OCI-LY7 (cell line): ENCODE data around the gene SLC5A11. TPM values are rescaled to one million over a fixed set of nuclear protein-coding genes. Genes with fewer than 3 reads are reported as not detected.

Experiments used
- BruUV-seq: library from RNA; stranded (reverse); fragments of 400-500 nt; replicated peaks from 2 replicates; lab custom pipeline; 2021; lab: Mats Ljungman, UMichigan
- CTCF ChIA-PET: fragments of 300-600 bp; sonication (Branson Sonifier 250); formaldehyde crosslinking; loops from one replicate; lab custom pipeline; 2022; ENCODE audit warnings: antibody characterized with exemption; ENCODE audit not compliant: unreplicated experiment; lab: Charles Lee
- POLR2A ChIA-PET: fragments of 300-600 bp; sonication (Branson Sonifier 250); formaldehyde crosslinking; loops from one replicate; lab custom pipeline; 2022; ENCODE audit warnings: antibody characterized with exemption; lab: Charles Lee
- DNase-seq: peaks from one replicate; pipeline ENCODE4 v3.0.0-alpha.2; 2015; ENCODE audit warnings: low spot score
- H2AFZ ChIP-seq: fragments of 200-600 bp; sonication (generic), shearing (Covaris generic); 2 replicates; pipeline ENCODE4 v1.6.1; 2014; ENCODE audit warnings: mild to moderate bottlenecking, antibody characterized with exemption, low read length, moderate library complexity
- H3K27ac ChIP-seq: fragments of 200-600 bp; sonication (generic); 2 replicates; pipeline ENCODE4 v1.5.1; 2014; ENCODE audit warnings: mixed run types, low read depth, mild to moderate bottlenecking, moderate library complexity, low read length, inconsistent platforms; ENCODE audit not compliant: poor library complexity, severe bottlenecking
- H3K36me3 ChIP-seq: fragments of 200-600 bp; sonication (generic); 2 replicates; pipeline ENCODE4 v1.6.1; 2014; ENCODE audit warnings: mild to moderate bottlenecking, antibody characterized with exemption, low read length, moderate library complexity, mixed read lengths; ENCODE audit not compliant: insufficient read depth
- H3K4me1 ChIP-seq: fragments of 200-600 bp; sonication (generic); 2 replicates; pipeline ENCODE4 v1.5.1; 2014; ENCODE audit warnings: mild to moderate bottlenecking, low read length; ENCODE audit not compliant: insufficient read depth, poor library complexity, severe bottlenecking
- H3K4me2 ChIP-seq: fragments of 200-600 bp; sonication (generic); 2 replicates; pipeline ENCODE4 v1.6.1; 2014; ENCODE audit warnings: mild to moderate bottlenecking, low read length
- H3K4me3 ChIP-seq: fragments of 200-600 bp; sonication (generic); 2 replicates; pipeline ENCODE4 v1.5.1; 2014; ENCODE audit warnings: mild to moderate bottlenecking, low read depth, low read length; ENCODE audit not compliant: poor library complexity, severe bottlenecking
- H3K79me2 ChIP-seq: fragments of 200-600 bp; sonication (generic); 2 replicates; pipeline ENCODE4 v1.6.1; 2016; ENCODE audit warnings: low read depth, mild to moderate bottlenecking, low read length, moderate library complexity, mixed read lengths; ENCODE audit not compliant: insufficient read depth
- H3K9me2 ChIP-seq: fragments of 200-600 bp; sonication (generic); 2 replicates; pipeline ENCODE4 v1.6.1; 2016; ENCODE audit warnings: mild to moderate bottlenecking, low read length, mixed read lengths; ENCODE audit not compliant: insufficient read depth
- H3K9me3 ChIP-seq: fragments of 200-600 bp; sonication (generic); 2 replicates; pipeline ENCODE4 v1.6.1; 2014; ENCODE audit warnings: mild to moderate bottlenecking, mixed run types, low read length, mixed read lengths
- H4K20me1 ChIP-seq: fragments of 200-600 bp; sonication (generic); 2 replicates; pipeline ENCODE4 v1.6.1; 2014; ENCODE audit warnings: mild to moderate bottlenecking, antibody characterized with exemption, low read length, moderate library complexity, mixed read lengths; ENCODE audit not compliant: insufficient read depth
- CTCF ChIP-seq: fragments of 200-600 bp; sonication (generic); conservative IDR thresholded peaks from 2 replicates; pipeline ENCODE4 v1.5.1; 2014; ENCODE audit warnings: mild to moderate bottlenecking, antibody characterized with exemption, low read length, moderate library complexity, mixed read lengths
- EZH2phosphoT487 ChIP-seq: fragments of 200-600 bp; sonication (generic); IDR thresholded peaks from 2 replicates; pipeline ENCODE4 v1.6.1; 2018; ENCODE audit warnings: low read depth, borderline replicate concordance, mild to moderate bottlenecking, mixed run types, antibody characterized with exemption, low read length, moderate library complexity, mixed read lengths
- intact Hi-C: fragments of 100-400 bp; cut with micrococcal nuclease; formaldehyde crosslinking; loops from one replicate; pipeline ENCODE4 v1.10.0; 2022; ENCODE audit not compliant: unreplicated experiment
- total RNA-seq, 2 experiments: library from RNA; depleted of rRNA in 1 of 2; stranded (reverse); fragments of >200 nt in 1 of 2; shearing (Covaris generic) in 1 of 2; gene quantifications; 2 replicates each; pipeline ENCODE4 v1.2.3, GENCODE V29; 2014 to 2022

Gene SLC5A11
- total RNA-seq, 2 experiments from 2014 or later, result 1.0 TPM

DNA sequence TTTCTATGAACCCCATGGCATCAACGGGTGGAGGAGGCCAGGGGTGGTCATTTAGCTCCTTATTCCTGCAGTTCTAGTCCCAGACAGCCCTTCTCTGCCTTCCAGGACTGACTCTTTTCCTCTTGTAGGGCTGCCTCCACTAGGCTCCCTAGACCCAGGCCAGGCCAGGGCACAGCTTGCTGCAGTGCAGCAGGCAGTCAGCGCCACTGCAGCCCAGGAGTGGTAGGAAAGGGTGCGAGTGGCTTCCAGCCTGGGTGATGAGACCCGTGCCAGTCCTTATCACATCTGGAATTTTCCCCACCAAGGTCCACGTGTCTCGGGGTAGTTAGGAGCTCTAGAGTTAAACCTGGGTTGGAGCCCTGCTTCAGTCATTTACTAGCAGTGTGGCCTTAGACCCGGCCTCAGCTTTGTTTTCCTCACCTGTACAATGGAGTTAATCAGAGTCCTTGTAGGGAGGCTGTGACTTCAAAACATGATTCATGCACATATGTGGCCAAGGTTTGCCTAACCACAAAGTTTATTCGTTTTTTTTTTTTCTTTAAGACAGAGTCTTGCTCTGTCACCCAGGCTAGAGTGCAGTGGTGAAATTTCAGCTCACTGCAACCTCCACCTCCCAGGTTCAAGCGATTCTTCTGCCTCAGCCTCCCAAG lies 4.7 kb downstream of the SLC5A11 start:
- H3K36me3 ChIP-seq, result no peaks in the 10 kb centered on the region
- TF ChIP-seq CTCF (no peak), EZH2phosphoT487 (no peak)
- no peaks in the 10 kb centered on the region for H3K4me1 ChIP-seq
- no peaks in the 10 kb centered on the region for H3K9me2 ChIP-seq
- no peaks in the 10 kb centered on the region for H3K79me2 ChIP-seq
- BruUV-seq, result no TSS peak
- no peaks in the 10 kb centered on the region for H3K9me3 ChIP-seq
- no peak overlapping the region for H3K4me3 ChIP-seq
- H3K4me2 ChIP-seq, result no peak overlapping the region
- H2AFZ ChIP-seq, result no peak overlapping the region
- H3K27ac ChIP-seq, result no peak overlapping the region
- ChIA-PET CTCF (no interaction called here), POLR2A (interaction anchor here (0.6 kb wide), 1 partner anchor 52 kb away, joined by 3 read pairs; no protein-coding TSS in a partner anchor)
- DNase-seq, result no peak
- H4K20me1 ChIP-seq, result no peaks in the 10 kb centered on the region
- intact Hi-C loops, result no loop called here

GRCh38 chr16:24851700-24852099 lies 5.9 kb downstream of the SLC5A11 start:
- Histone ChIP-seq H2AFZ (no peak overlapping the region), H3K79me2 (no peaks in the 10 kb centered on the region), H3K4me1 (no peaks in the 10 kb centered on the region), H3K4me2 (no peak overlapping the region), H3K9me2 (no peaks in the 10 kb centered on the region), H3K27ac (no peak overlapping the region), H3K4me3 (no peak overlapping the region), H3K9me3 (no peaks in the 10 kb centered on the region), H4K20me1 (no peaks in the 10 kb centered on the region), H3K36me3 (no peaks in the 10 kb centered on the region)
- POLR2A ChIA-PET, result interaction anchor here (1.0 kb wide), 1 partner anchor 12 kb away, joined by 4 read pairs; no protein-coding TSS in a partner anchor
- no TSS peak for BruUV-seq
- DNase-seq, result no peak
- CTCF ChIA-PET, result no interaction called here
- no peak for TF ChIP-seq EZH2phosphoT487
- no peak for TF ChIP-seq CTCF
- intact Hi-C loops, result no loop called here

GRCh38 chr16:24852281-24852721 lies 6.5 kb downstream of the SLC5A11 start:
- no peak overlapping the region for H3K4me2 ChIP-seq
- no peaks in the 10 kb centered on the region for H3K79me2 ChIP-seq
- no peaks in the 10 kb centered on the region for H3K36me3 ChIP-seq
- no peaks in the 10 kb centered on the region for H3K9me3 ChIP-seq
- no peaks in the 10 kb centered on the region for H3K9me2 ChIP-seq
- intact Hi-C loops, result no loop called here
- H3K4me3 ChIP-seq, result no peak overlapping the region
- no peaks in the 10 kb centered on the region for H4K20me1 ChIP-seq
- no TSS peak for BruUV-seq
- H3K27ac ChIP-seq, result no peak overlapping the region
- CTCF ChIA-PET, result no interaction called here
- POLR2A ChIA-PET, result interaction anchor here (1.0 kb wide), 1 partner anchor 11 kb away, joined by 4 read pairs; no protein-coding TSS in a partner anchor
- no peak for DNase-seq
- H3K4me1 ChIP-seq, result no peaks in the 10 kb centered on the region
- no peak overlapping the region for H2AFZ ChIP-seq
- TF ChIP-seq EZH2phosphoT487 (no peak), CTCF (no peak)
